DOHH2 (cell line): ENCODE measurements around the gene LIMK1.

Experiments used
- CTCF ChIP-seq: fragments of 200-600 bp; sonication (generic); IDR thresholded peaks from one replicate; pipeline ENCODE4 v1.5.1; 2014; ENCODE audit warnings: antibody characterized with exemption, mild to moderate bottlenecking, low read depth, low read length; ENCODE audit not compliant: poor library complexity, severe bottlenecking
- EZH2phosphoT487 ChIP-seq: fragments of 200-600 bp; sonication (generic); IDR thresholded peaks from 2 replicates; pipeline ENCODE4 v1.6.1; 2017; ENCODE audit warnings: borderline replicate concordance, mild to moderate bottlenecking, antibody characterized with exemption, low read length, moderate library complexity, mixed read lengths

GRCh38 chr7:74057216-74057925 lies 26.2 kb upstream of the LIMK1 start:
- TF ChIP-seq EZH2phosphoT487 (no peak), CTCF (no peak)
